HCT116 (cell line): ENCODE measurements around the gene ROBO1. TPM values are rescaled to one million over a fixed set of nuclear protein-coding genes. Genes with fewer than 3 reads are reported as not detected.

Experiments used
- ATAC-seq: fragments of 200-7000 bp; cut with Tn5 transposase; 2 replicates; pipeline ENCODE4 v1.9.1; 2020; ENCODE audit warnings: mild to moderate bottlenecking, moderate library complexity
- BruUV-seq: library from RNA; stranded (reverse); fragments of 400-500 nt; replicated peaks from 2 replicates; lab custom pipeline; 2021; lab: Mats Ljungman, UMichigan
- CTCF ChIA-PET: fragments of 300-600 bp; sonication (Branson Sonifier 250); formaldehyde crosslinking; loops from one replicate; lab custom pipeline; 2021; ENCODE audit warnings: antibody characterized with exemption; lab: Charles Lee
- POLR2A ChIA-PET: fragments of 300-600, 350-600 bp; sonication (Branson Sonifier 250); formaldehyde crosslinking; loops from one replicate; lab custom pipeline; 2021; ENCODE audit warnings: antibody characterized with exemption; lab: Charles Lee
- RAD21 ChIA-PET, 2 experiments: fragments of 300-600 bp; sonication (Branson Sonifier 250); formaldehyde crosslinking; loops; one replicate each; lab custom pipeline; 2023; ENCODE audit warnings: low total read pairs in 2 of 2; ENCODE audit not compliant: uncharacterized antibody in 2 of 2, unreplicated experiment in 2 of 2, low non-redundant PET in 1 of 2; lab: Charles Lee
- DNase-seq: peaks from one replicate; pipeline ENCODE4 v3.0.0-alpha.2; 2010; ENCODE audit warnings: low read depth, low spot score
- H2AFZ ChIP-seq: fragments of 200-600 bp; shearing (Covaris generic), sonication (generic); 2 replicates; pipeline ENCODE4 v1.6.1; 2017; ENCODE audit warnings: low read depth, mixed run types, mixed read lengths, antibody characterized with exemption, low read length; ENCODE audit not compliant: poor library complexity, severe bottlenecking
- H3K27ac ChIP-seq: 2 replicates; pipeline ENCODE4 v1.5.1; 2012; ENCODE audit warnings: low read depth, low read length
- H3K27me3 ChIP-seq: fragments of 200-600 bp; sonication (generic); 2 replicates; pipeline ENCODE4 v1.6.1; 2016; ENCODE audit warnings: mixed run types, low read length, mixed read lengths; ENCODE audit not compliant: insufficient read depth
- H3K36me3 ChIP-seq, 2 experiments: fragments of 200-500 bp in 1 of 2; fragments of 200-600 bp in 1 of 2; sonication (Bioruptor generic) in 1 of 2; sonication (generic) in 1 of 2; 2 replicates each; pipeline versions ENCODE4 v1.5.1 to v1.6.1; 2014 to 2016; ENCODE audit warnings: low read length in 2 of 2, inconsistent platforms in 1 of 2, mixed read lengths in 1 of 2, mixed run types in 1 of 2; ENCODE audit not compliant: insufficient read depth in 2 of 2, control insufficient read depth in 1 of 2
- H3K4me1 ChIP-seq, 2 experiments: fragments of 200-600 bp in 1 of 2; sonication (generic) in 1 of 2; 2 replicates each; pipeline versions ENCODE4 v1.5.1 to v1.6.1; 2012 to 2017; ENCODE audit warnings: low read length in 2 of 2, inconsistent platforms in 1 of 2, mild to moderate bottlenecking in 1 of 2, mixed read lengths in 1 of 2, mixed run types in 1 of 2, moderate library complexity in 1 of 2; ENCODE audit not compliant: insufficient read depth in 2 of 2, control insufficient read depth in 1 of 2
- H3K4me2 ChIP-seq: fragments of 200-600 bp; sonication (generic); 2 replicates; pipeline ENCODE4 v1.6.1; 2017; ENCODE audit warnings: mixed run types, low read length, mixed read lengths
- H3K4me3 ChIP-seq, 2 experiments: fragments of 200-600 bp in 1 of 2; sonication (generic) in 1 of 2; replicated peaks in 1 of 2; 2 replicates each; pipeline ENCODE4 v1.5.1; 2011 to 2016; ENCODE audit warnings: low read length in 2 of 2, control low read depth in 1 of 2, low read depth in 1 of 2, mild to moderate bottlenecking in 1 of 2, mixed read lengths in 1 of 2, mixed run types in 1 of 2
- H3K79me2 ChIP-seq: fragments of 200-600 bp; sonication (generic); 2 replicates; pipeline ENCODE4 v1.6.1; 2017; ENCODE audit warnings: mild to moderate bottlenecking, mixed run types, low read length, moderate library complexity, mixed read lengths; ENCODE audit not compliant: insufficient read depth
- H3K9ac ChIP-seq: fragments of 200-600 bp; sonication (generic); 2 replicates; pipeline ENCODE4 v1.6.1; 2016; ENCODE audit warnings: low read length, mixed read lengths
- H3K9me2 ChIP-seq: fragments of 200-600 bp; sonication (generic), shearing (Covaris generic); 2 replicates; pipeline ENCODE4 v1.6.1; 2017; ENCODE audit warnings: mixed run types, mild to moderate bottlenecking, moderate library complexity; ENCODE audit not compliant: insufficient read depth
- H3K9me3 ChIP-seq, 2 experiments: fragments of 200-500 bp in 1 of 2; fragments of 200-600 bp in 1 of 2; sonication (Bioruptor generic) in 1 of 2; sonication (generic) in 1 of 2; 2 replicates each; pipeline ENCODE4 v1.6.1; 2014 to 2017; ENCODE audit warnings: low read length in 2 of 2, mixed read lengths in 2 of 2, inconsistent platforms in 1 of 2, low read depth in 1 of 2, mild to moderate bottlenecking in 1 of 2, mixed run types in 1 of 2, moderate library complexity in 1 of 2; ENCODE audit not compliant: control insufficient read depth in 1 of 2, insufficient read depth in 1 of 2
- H4K20me1 ChIP-seq: fragments of 200-600 bp; sonication (generic), shearing (Covaris generic); 2 replicates; pipeline ENCODE4 v1.6.1; 2017; ENCODE audit warnings: mixed run types, mild to moderate bottlenecking, moderate library complexity; ENCODE audit not compliant: insufficient read depth
- CBX3 ChIP-seq: IDR thresholded peaks from 2 replicates; pipeline ENCODE4 v1.6.1; 2012; ENCODE audit warnings: low read depth
- CEBPB ChIP-seq: IDR thresholded peaks from 2 replicates; pipeline ENCODE4 v1.6.1; 2012; ENCODE audit warnings: low read depth
- CTCF ChIP-seq, 3 experiments: fragments of 200-600 bp in 1 of 3; sonication (generic) in 1 of 3; IDR thresholded peaks in 2 of 3; conservative IDR thresholded peaks in 1 of 3; 2 replicates each; pipeline ENCODE4 v1.5.1; 2012 to 2017; ENCODE audit warnings: low read depth in 2 of 3, low read length in 2 of 3, antibody characterized with exemption in 1 of 3, borderline replicate concordance in 1 of 3, control low read depth in 1 of 3, mild to moderate bottlenecking in 1 of 3, mixed read lengths in 1 of 3, mixed run types in 1 of 3, moderate library complexity in 1 of 3; ENCODE audit not compliant: insufficient read depth in 1 of 3
- EGR1 ChIP-seq: IDR thresholded peaks from 2 replicates; pipeline ENCODE4 v1.6.1; 2012; ENCODE audit warnings: low read depth
- ELF1 ChIP-seq: IDR thresholded peaks from 2 replicates; pipeline ENCODE4 v1.6.1; 2012; ENCODE audit warnings: low read depth, borderline replicate concordance
- EZH2 ChIP-seq: fragments of 200-600 bp; sonication (generic); IDR thresholded peaks from 2 replicates; pipeline ENCODE4 v1.6.1; 2017; ENCODE audit warnings: antibody characterized with exemption, mixed run types
- EZH2phosphoT487 ChIP-seq: fragments of 200-600 bp; IDR thresholded peaks from 2 replicates; pipeline ENCODE4 v1.6.1; 2018; ENCODE audit warnings: antibody characterized with exemption, borderline replicate concordance
- JUND ChIP-seq: IDR thresholded peaks from 2 replicates; pipeline ENCODE4 v1.6.1; 2012
- POLR2AphosphoS5 ChIP-seq: IDR thresholded peaks from 2 replicates; pipeline ENCODE4 v1.6.1; 2011; ENCODE audit warnings: mild to moderate bottlenecking, low read depth, low read length, moderate library complexity
- RAD21 ChIP-seq: IDR thresholded peaks from 2 replicates; pipeline ENCODE4 v1.6.1; 2012; ENCODE audit warnings: low read depth, mild to moderate bottlenecking
- REST ChIP-seq: IDR thresholded peaks from 2 replicates; pipeline ENCODE4 v1.6.1; 2012; ENCODE audit warnings: low read depth
- SIN3A ChIP-seq: IDR thresholded peaks from 2 replicates; pipeline ENCODE4 v1.6.1; 2012; ENCODE audit warnings: low read depth
- SP1 ChIP-seq: IDR thresholded peaks from 2 replicates; pipeline ENCODE4 v1.6.1; 2012; ENCODE audit warnings: low read depth
- SRF ChIP-seq: IDR thresholded peaks from 2 replicates; pipeline ENCODE4 v1.6.1; 2012; ENCODE audit warnings: low read depth
- ZBTB33 ChIP-seq: IDR thresholded peaks from 2 replicates; pipeline ENCODE4 v1.6.1; 2011; ENCODE audit warnings: mild to moderate bottlenecking, low read length, moderate library complexity; ENCODE audit not compliant: insufficient replicate concordance; ENCODE audit errors: extremely low read depth
- ZNF274 ChIP-seq: fragments of 200-500 bp; sonication (Bioruptor generic); IDR thresholded peaks from 2 replicates; pipeline ENCODE4 v1.6.1; 2014; ENCODE audit warnings: mild to moderate bottlenecking, low read depth, low read length, inconsistent platforms
- intact Hi-C: fragments of 100-400 bp; cut with micrococcal nuclease; formaldehyde crosslinking; loops from 2 replicates; pipeline ENCODE4 v1.10.0; 2022
- total RNA-seq: library from RNA; stranded (reverse); gene quantifications from one replicate; pipeline ENCODE4 v1.2.1, GENCODE V29; 2021; ENCODE audit not compliant: unreplicated experiment

ROBO1 gene
- total RNA-seq, 1 experiment from 2014 or later = 0.27 TPM

GRCh38 chr3:78798266-78798832 lies 969.4 kb downstream of the ROBO1 start:
- no peak overlapping the region for H3K27ac ChIP-seq
- H3K36me3 ChIP-seq = no peaks in the 10 kb centered on the region
- H3K9ac ChIP-seq = no peak overlapping the region
- no peak overlapping the region for H3K4me3 ChIP-seq
- intact Hi-C loops = no loop called here
- H3K27me3 ChIP-seq = no peaks in the 10 kb centered on the region
- ChIA-PET RAD21 (no interaction called here), POLR2A (no interaction called here)
- no peak overlapping the region for H3K4me2 ChIP-seq
- no TSS peak for BruUV-seq
- no peaks in the 10 kb centered on the region for H3K4me1 ChIP-seq
- TF ChIP-seq EZH2 (no peak), CTCF (IDR thresholded peaks at IDR 0.05 in 2 of 3, conservative IDR thresholded peaks at IDR 0.05 in 1 of 3; ENCODE audit: borderline replicate concordance in 1 of 3, insufficient read depth in 1 of 3, low read depth in 2 of 3, low read length in 2 of 3) (no peak), EZH2phosphoT487 (no peak), CBX3 (no peak), ZBTB33 (no peak), SRF (no peak), JUND (no peak), SP1 (no peak), POLR2AphosphoS5 (no peak), CEBPB (no peak), REST (no peak), ELF1 (no peak), RAD21 (no peak), SIN3A (no peak), ZNF274 (no peak), EGR1 (no peak)
- TF ChIP-seq, all 23 proteins: peak for 0
- no peak for DNase-seq
- no peak overlapping the region for H2AFZ ChIP-seq
- CTCF ChIA-PET = no interaction called here
- no peaks in the 10 kb centered on the region for H3K9me2 ChIP-seq
- H3K9me3 ChIP-seq = peaks cover 6 to 26% of the 10 kb centered on the region in 2 experiments; a peak in 3 of 4 replicates
- no peaks in the 10 kb centered on the region for H4K20me1 ChIP-seq
- ATAC-seq = no peak
- no peaks in the 10 kb centered on the region for H3K79me2 ChIP-seq
